ENCODE results near the gene RAPGEF2.

DNA sequence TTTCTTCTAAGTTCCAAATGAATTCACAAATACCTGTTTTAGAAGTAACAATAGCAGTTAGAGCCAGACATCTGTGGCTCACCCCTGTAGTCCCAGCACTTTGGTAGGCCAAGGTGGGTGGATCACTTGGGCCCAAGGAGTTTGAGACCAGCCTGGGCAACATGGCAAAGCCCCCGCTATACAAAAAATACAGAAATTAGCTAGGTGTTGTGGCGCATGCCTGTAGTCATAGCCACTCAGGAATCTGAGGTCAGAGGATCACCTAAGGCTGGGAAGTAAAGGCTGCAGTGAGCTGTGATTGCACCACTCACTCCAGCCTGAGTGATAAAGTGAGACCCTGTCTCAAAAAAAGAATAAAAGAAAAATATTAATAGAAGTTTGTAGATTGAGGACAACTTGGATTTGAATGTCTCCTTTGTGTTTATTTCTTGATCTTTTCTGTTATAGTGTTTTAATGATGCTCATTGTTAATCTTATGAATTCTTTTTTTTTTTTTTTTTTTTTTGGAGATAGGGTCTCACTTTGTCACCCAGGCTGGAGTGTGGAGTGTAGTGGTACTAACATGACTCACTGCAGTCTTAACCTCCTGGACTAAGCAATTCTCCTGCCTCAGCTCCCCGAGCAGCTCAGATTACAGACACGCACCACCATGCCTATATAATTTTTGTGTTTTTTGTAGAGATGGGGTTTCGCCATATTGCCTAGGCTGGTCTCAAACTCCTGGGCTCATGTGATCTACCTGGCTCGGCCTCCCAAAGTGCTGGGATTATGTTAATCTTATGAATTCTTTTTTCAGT is 30.7 kb upstream of the RAPGEF2 start:
- TF ChIP-seq EZH2phosphoT487 (IDR thresholded peaks at IDR 0.05; ENCODE audit: borderline replicate concordance, low read length) = no peak
- TF ChIP-seq, protein P1, sequence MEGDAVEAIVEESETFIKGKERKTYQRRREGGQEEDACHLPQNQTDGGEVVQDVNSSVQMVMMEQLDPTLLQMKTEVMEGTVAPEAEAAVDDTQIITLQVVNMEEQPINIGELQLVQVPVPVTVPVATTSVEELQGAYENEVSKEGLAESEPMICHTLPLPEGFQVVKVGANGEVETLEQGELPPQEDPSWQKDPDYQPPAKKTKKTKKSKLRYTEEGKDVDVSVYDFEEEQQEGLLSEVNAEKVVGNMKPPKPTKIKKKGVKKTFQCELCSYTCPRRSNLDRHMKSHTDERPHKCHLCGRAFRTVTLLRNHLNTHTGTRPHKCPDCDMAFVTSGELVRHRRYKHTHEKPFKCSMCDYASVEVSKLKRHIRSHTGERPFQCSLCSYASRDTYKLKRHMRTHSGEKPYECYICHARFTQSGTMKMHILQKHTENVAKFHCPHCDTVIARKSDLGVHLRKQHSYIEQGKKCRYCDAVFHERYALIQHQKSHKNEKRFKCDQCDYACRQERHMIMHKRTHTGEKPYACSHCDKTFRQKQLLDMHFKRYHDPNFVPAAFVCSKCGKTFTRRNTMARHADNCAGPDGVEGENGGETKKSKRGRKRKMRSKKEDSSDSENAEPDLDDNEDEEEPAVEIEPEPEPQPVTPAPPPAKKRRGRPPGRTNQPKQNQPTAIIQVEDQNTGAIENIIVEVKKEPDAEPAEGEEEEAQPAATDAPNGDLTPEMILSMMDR (IDR thresholded peaks at IDR 0.05; ENCODE audit: low read depth, low read length, poor library complexity, severe bottlenecking) = no peak
